ENCODE measurements around the gene CCDC141. TPM values are rescaled to one million over a fixed set of nuclear protein-coding genes. Genes with fewer than 3 reads are reported as not detected.

Gene CCDC141
- total and polyA plus RNA-seq, 2 experiments from 2014 or later = 3.0 to 7.2 TPM

DNA sequence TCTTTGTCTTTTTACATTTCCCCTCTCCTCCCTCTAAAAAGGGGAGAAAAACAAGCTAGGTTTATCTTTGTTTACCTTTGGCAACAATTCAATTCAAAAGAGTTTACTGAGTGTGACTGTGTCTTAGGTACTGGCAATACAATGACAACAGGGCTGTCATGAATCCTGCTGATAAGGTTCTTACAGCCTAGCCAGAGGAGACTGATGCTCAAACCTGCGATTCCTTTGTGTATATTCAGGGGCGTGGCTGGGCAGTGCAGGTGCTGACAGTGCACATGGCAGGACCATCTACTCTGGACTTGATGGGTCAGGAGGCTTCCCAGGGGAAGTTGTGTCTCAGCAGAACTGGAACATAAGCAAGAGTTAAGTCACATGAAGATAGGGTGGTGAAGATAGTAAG, 219.5 kb downstream of the CCDC141 start:
- no peaks in the 10 kb centered on the region for H3K9me2 ChIP-seq (replicated peaks; ENCODE audit: insufficient read depth)
- no peaks in the 10 kb centered on the region for H3K36me3 ChIP-seq (replicated peaks; ENCODE audit: insufficient read depth, low read depth)
- no peak for DNase-seq (ENCODE audit: low spot score)
- no peak overlapping the region for H3K4me3 ChIP-seq
- no peaks in the 10 kb centered on the region for H3K27me3 ChIP-seq
- H3K27ac ChIP-seq = no peak overlapping the region
- 41% methylated on average over 2 of the region's 2 CpGs for WGBS (ENCODE audit: low lambda C conversion rate, missing lambda C conversion rate)
- H3K4me1 ChIP-seq (ENCODE audit: insufficient read depth) = peaks cover 3% of the 10 kb centered on the region
- TF ChIP-seq EZH2 (IDR thresholded peaks at IDR 0.05; ENCODE audit: borderline replicate concordance) (no peak), EZH2phosphoT487 (IDR thresholded peaks at IDR 0.05; ENCODE audit: low read depth, severe bottlenecking, unreplicated experiment) (no peak)
- TF ChIP-seq, protein P1, sequence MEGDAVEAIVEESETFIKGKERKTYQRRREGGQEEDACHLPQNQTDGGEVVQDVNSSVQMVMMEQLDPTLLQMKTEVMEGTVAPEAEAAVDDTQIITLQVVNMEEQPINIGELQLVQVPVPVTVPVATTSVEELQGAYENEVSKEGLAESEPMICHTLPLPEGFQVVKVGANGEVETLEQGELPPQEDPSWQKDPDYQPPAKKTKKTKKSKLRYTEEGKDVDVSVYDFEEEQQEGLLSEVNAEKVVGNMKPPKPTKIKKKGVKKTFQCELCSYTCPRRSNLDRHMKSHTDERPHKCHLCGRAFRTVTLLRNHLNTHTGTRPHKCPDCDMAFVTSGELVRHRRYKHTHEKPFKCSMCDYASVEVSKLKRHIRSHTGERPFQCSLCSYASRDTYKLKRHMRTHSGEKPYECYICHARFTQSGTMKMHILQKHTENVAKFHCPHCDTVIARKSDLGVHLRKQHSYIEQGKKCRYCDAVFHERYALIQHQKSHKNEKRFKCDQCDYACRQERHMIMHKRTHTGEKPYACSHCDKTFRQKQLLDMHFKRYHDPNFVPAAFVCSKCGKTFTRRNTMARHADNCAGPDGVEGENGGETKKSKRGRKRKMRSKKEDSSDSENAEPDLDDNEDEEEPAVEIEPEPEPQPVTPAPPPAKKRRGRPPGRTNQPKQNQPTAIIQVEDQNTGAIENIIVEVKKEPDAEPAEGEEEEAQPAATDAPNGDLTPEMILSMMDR (IDR thresholded peaks at IDR 0.05; ENCODE audit: poor library complexity) = no peak
- no peak overlapping the region for H2AFZ ChIP-seq
- no peak overlapping the region for H3K4me2 ChIP-seq
- no peaks in the 10 kb centered on the region for H3K9me3 ChIP-seq (ENCODE audit: low read depth)
- no peaks in the 10 kb centered on the region for H4K20me1 ChIP-seq (ENCODE audit: insufficient read depth, poor library complexity, severe bottlenecking)
- no peaks in the 10 kb centered on the region for H3K79me2 ChIP-seq

DNA sequence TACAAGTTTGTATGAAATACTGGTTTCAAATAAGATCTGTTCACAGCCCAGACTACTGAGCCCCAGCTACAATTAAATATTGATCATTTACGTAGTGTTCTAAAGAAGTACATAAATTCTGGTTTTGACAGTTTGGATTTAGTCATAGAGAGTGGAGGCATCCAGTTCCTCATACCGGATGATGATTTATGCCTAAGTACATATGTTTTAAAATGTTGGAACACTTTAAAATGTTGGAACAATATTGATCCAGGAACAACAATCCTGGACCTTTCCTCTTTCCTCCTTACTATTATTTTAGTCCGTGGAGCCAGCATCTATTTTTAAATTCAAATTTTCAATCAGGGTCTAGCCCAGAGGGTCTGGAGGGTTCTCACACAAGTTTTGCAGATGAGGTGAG, 220.0 kb downstream of the CCDC141 start:
- TF ChIP-seq EZH2 (IDR thresholded peaks at IDR 0.05; ENCODE audit: borderline replicate concordance) (no peak), EZH2phosphoT487 (IDR thresholded peaks at IDR 0.05; ENCODE audit: low read depth, severe bottlenecking, unreplicated experiment) (no peak)
- TF ChIP-seq, protein P1 (IDR thresholded peaks at IDR 0.05; ENCODE audit: poor library complexity) = no peak
- 79% methylated on average over 3 of the region's 3 CpGs for WGBS (ENCODE audit: low lambda C conversion rate, missing lambda C conversion rate)

DNA sequence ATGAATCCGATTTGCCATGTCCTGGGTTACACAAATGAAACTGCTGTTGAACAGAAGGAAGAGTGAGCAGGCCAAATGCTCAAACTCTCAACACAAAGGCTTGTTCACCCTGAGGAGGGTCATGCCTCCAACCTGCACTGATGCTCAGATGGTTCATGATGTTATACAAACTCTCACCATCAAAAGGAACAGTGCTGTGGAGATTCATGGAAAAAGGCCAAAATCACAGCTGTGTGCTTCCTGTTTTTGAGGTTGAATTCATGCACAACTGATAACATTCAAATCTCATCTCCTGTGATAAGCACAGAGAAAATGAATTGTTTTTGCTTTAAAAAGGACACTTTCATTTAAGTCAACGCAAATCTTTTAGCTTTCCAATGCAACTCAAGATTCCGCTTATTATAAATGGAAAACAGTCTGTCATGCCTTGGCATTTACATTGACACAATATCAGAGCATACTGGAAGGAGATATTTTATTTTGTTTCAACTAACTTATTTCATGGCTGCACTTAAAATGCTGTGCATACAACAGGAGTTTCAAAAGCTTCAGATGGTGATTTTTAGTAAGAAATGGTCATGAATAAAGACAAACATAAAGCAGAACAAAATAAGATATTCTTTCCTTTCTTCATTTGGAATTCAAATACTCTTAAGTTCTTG, 220.5 kb downstream of the CCDC141 start:
- Histone ChIP-seq H3K9me2 (replicated peaks; ENCODE audit: insufficient read depth) (no peaks in the 10 kb centered on the region), H3K79me2 (no peaks in the 10 kb centered on the region), H3K4me1 (ENCODE audit: insufficient read depth) (peaks cover 3% of the 10 kb centered on the region), H3K4me2 (no peak overlapping the region), H2AFZ (no peak overlapping the region), H3K9me3 (ENCODE audit: low read depth) (no peaks in the 10 kb centered on the region), H3K27me3 (no peaks in the 10 kb centered on the region), H3K4me3 (no peak overlapping the region), H3K27ac (no peak overlapping the region), H4K20me1 (ENCODE audit: insufficient read depth, poor library complexity, severe bottlenecking) (no peaks in the 10 kb centered on the region), H3K36me3 (replicated peaks; ENCODE audit: insufficient read depth, low read depth) (no peaks in the 10 kb centered on the region)
- TF ChIP-seq EZH2phosphoT487 (IDR thresholded peaks at IDR 0.05; ENCODE audit: low read depth, severe bottlenecking, unreplicated experiment) (no peak), EZH2 (IDR thresholded peaks at IDR 0.05; ENCODE audit: borderline replicate concordance) (no peak)
- TF ChIP-seq, protein P1 (IDR thresholded peaks at IDR 0.05; ENCODE audit: poor library complexity) = no peak
- 79% methylated on average over 3 of the region's 3 CpGs for WGBS (ENCODE audit: low lambda C conversion rate, missing lambda C conversion rate)
- no peak for DNase-seq (ENCODE audit: low spot score)

More for the DNA sequence above, 220.0 kb downstream of the CCDC141 start:
- Histone ChIP-seq H3K27me3 (no peaks in the 10 kb centered on the region), H3K36me3 (replicated peaks; ENCODE audit: insufficient read depth, low read depth) (no peaks in the 10 kb centered on the region), H3K4me1 (ENCODE audit: insufficient read depth) (peaks cover 3% of the 10 kb centered on the region), H3K9me3 (ENCODE audit: low read depth) (no peaks in the 10 kb centered on the region), H3K4me2 (no peak overlapping the region), H3K4me3 (no peak overlapping the region), H3K79me2 (no peaks in the 10 kb centered on the region), H3K27ac (no peak overlapping the region), H3K9me2 (replicated peaks; ENCODE audit: insufficient read depth) (no peaks in the 10 kb centered on the region), H4K20me1 (ENCODE audit: insufficient read depth, poor library complexity, severe bottlenecking) (no peaks in the 10 kb centered on the region), H2AFZ (no peak overlapping the region)
- no peak for DNase-seq (ENCODE audit: low spot score)

All from hepatocyte (in vitro differentiated cells).